IMR-90 (cell line): ENCODE measurements around the gene MSI1. TPM values are rescaled to one million over a fixed set of nuclear protein-coding genes. Genes with fewer than 3 reads are reported as not detected.

Source experiments
- ATAC-seq: fragments of 200-7000 bp; cut with Tn5 transposase; 2 replicates; pipeline ENCODE4 v1.9.1; 2020; ENCODE audit warnings: low read depth, mild to moderate bottlenecking, moderate library complexity
- BruUV-seq: library from RNA; stranded (reverse); fragments of 400-500 nt; replicated peaks from 2 replicates; lab custom pipeline; 2021; lab: Mats Ljungman, UMichigan
- CTCF ChIA-PET: fragments of 300-600 bp; formaldehyde crosslinking; extraction: SDS; loops from one replicate; lab custom pipeline; 2021; ENCODE audit warnings: antibody characterized with exemption; lab: Yijun Ruan, JAX
- POLR2A ChIA-PET: fragments of 300-600 bp; sonication (Branson Sonifier 250); formaldehyde crosslinking; loops from one replicate; lab custom pipeline; 2022; ENCODE audit warnings: antibody characterized with exemption; ENCODE audit not compliant: unreplicated experiment; lab: Charles Lee
- DNase-seq: peaks from one replicate; pipeline ENCODE4 v3.0.0; 2013
- H2AFZ ChIP-seq: replicated peaks from 2 replicates; pipeline ENCODE3; 2013; ENCODE audit warnings: low read length, mild to moderate bottlenecking; ENCODE audit not compliant: poor library complexity
- H2AK5ac ChIP-seq: 2 replicates; pipeline ENCODE4 v1.6.1; 2013; ENCODE audit warnings: low read depth, low read length, inconsistent platforms
- H2AK9ac ChIP-seq: replicated peaks from 2 replicates; pipeline ENCODE3; 2013; ENCODE audit warnings: mild to moderate bottlenecking, low read depth, low read length, moderate library complexity; ENCODE audit not compliant: poor library complexity
- H2BK120ac ChIP-seq: 2 replicates; pipeline ENCODE4 v1.6.1; 2013; ENCODE audit warnings: low read depth, low read length, inconsistent platforms
- H2BK15ac ChIP-seq: 3 replicates; pipeline ENCODE4 v1.6.1; 2013; ENCODE audit warnings: low read depth, low read length, inconsistent platforms
- H2BK20ac ChIP-seq: 2 replicates; pipeline ENCODE4 v1.6.1; 2013; ENCODE audit warnings: low read depth, mild to moderate bottlenecking, inconsistent platforms, low read length, moderate library complexity
- H2BK5ac ChIP-seq: 2 replicates; pipeline ENCODE4 v1.6.1; 2013; ENCODE audit warnings: mild to moderate bottlenecking, low read depth, low read length, inconsistent platforms; ENCODE audit not compliant: poor library complexity, severe bottlenecking
- H3K14ac ChIP-seq: replicated peaks from 2 replicates; pipeline ENCODE4 v1.6.1; 2013; ENCODE audit warnings: low read depth, low read length, inconsistent platforms
- H3K18ac ChIP-seq: 2 replicates; pipeline ENCODE4 v1.6.1; 2013; ENCODE audit warnings: low read depth, low read length, control low read depth
- H3K23ac ChIP-seq: 2 replicates; pipeline ENCODE4 v1.6.1; 2013; ENCODE audit warnings: low read depth, low read length, inconsistent platforms
- H3K27ac ChIP-seq: 2 replicates; pipeline ENCODE4 v1.5.1; 2013; ENCODE audit warnings: mild to moderate bottlenecking, control low read depth, low read length; ENCODE audit not compliant: insufficient read depth
- H3K27me3 ChIP-seq: 2 replicates; pipeline ENCODE4 v1.6.1; 2013; ENCODE audit warnings: low read length; ENCODE audit not compliant: control insufficient read depth, insufficient read depth
- H3K36me3 ChIP-seq: 2 replicates; pipeline ENCODE4 v1.6.1; 2013; ENCODE audit warnings: low read length, mixed read lengths; ENCODE audit not compliant: control insufficient read depth, insufficient read depth
- H3K4ac ChIP-seq: 2 replicates; pipeline ENCODE4 v1.6.1; 2013; ENCODE audit warnings: low read depth, low read length, inconsistent platforms
- H3K4me1 ChIP-seq: 2 replicates; pipeline ENCODE4 v1.6.1; 2013; ENCODE audit warnings: low read length, mixed read lengths; ENCODE audit not compliant: control insufficient read depth, insufficient read depth
- H3K4me2 ChIP-seq: 2 replicates; pipeline ENCODE4 v1.6.1; 2013; ENCODE audit warnings: low read depth, mild to moderate bottlenecking, control low read depth, low read length, moderate library complexity
- H3K4me3 ChIP-seq: 2 replicates; pipeline ENCODE4 v1.5.1; 2013; ENCODE audit warnings: low read depth, mild to moderate bottlenecking, control low read depth, low read length, moderate library complexity; ENCODE audit not compliant: insufficient read depth
- H3K56ac ChIP-seq: 2 replicates; pipeline ENCODE4 v1.6.1; 2013; ENCODE audit warnings: low read length, inconsistent platforms; ENCODE audit not compliant: insufficient read depth; ENCODE audit errors: extremely low read depth
- H3K79me1 ChIP-seq, 2 experiments: 2 replicates each; pipeline ENCODE4 v1.6.1; 2013; ENCODE audit warnings: low read length in 2 of 2, inconsistent platforms in 1 of 2, low read depth in 1 of 2
- H3K9ac ChIP-seq: 2 replicates; pipeline ENCODE4 v1.6.1; 2013; ENCODE audit warnings: low read depth, low read length, control low read depth
- H3K9me1 ChIP-seq: 2 replicates; pipeline ENCODE4 v1.6.1; 2013; ENCODE audit warnings: low read length, inconsistent platforms; ENCODE audit not compliant: insufficient read depth
- H3K9me3 ChIP-seq: 2 replicates; pipeline ENCODE4 v1.6.1; 2013; ENCODE audit warnings: low read length; ENCODE audit not compliant: control insufficient read depth, insufficient read depth
- H4K20me1 ChIP-seq: 2 replicates; pipeline ENCODE4 v1.6.1; 2013; ENCODE audit warnings: low read length, inconsistent platforms; ENCODE audit not compliant: insufficient read depth
- H4K5ac ChIP-seq: 2 replicates; pipeline ENCODE4 v1.6.1; 2013; ENCODE audit warnings: mild to moderate bottlenecking, low read depth, low read length, control low read depth
- H4K8ac ChIP-seq, 2 experiments: 2 replicates each; pipeline ENCODE4 v1.6.1; 2013; ENCODE audit warnings: low read depth in 2 of 2, low read length in 2 of 2, control low read depth in 1 of 2, inconsistent platforms in 1 of 2
- H4K91ac ChIP-seq: 2 replicates; pipeline ENCODE4 v1.6.1; 2013; ENCODE audit warnings: low read depth, low read length, inconsistent platforms; ENCODE audit not compliant: insufficient read depth
- CTCF ChIP-seq: conservative IDR thresholded peaks from 2 replicates; pipeline ENCODE4 v1.5.1; 2012; ENCODE audit warnings: mild to moderate bottlenecking, low read depth, low read length, improper control_type of control experiment
- ELK1 ChIP-seq: fragments of 150-350 bp; IDR thresholded peaks from 2 replicates; pipeline ENCODE4 v1.6.1; 2016; ENCODE audit warnings: low read depth, mild to moderate bottlenecking, low read length, moderate library complexity, borderline replicate concordance
- FOS ChIP-seq: fragments of 150-350 bp; IDR thresholded peaks from 2 replicates; pipeline ENCODE4 v1.6.1; 2016; ENCODE audit warnings: low read depth, low read length
- MAFK ChIP-seq: IDR thresholded peaks from 2 replicates; pipeline ENCODE4 v1.6.1; 2012; ENCODE audit warnings: low read depth, low read length, improper control_type of control experiment
- NFE2L2 ChIP-seq: fragments of 150-350 bp; IDR thresholded peaks from 2 replicates; pipeline ENCODE4 v1.6.1; 2016; ENCODE audit warnings: low read depth, mild to moderate bottlenecking, low read length
- RAD21 ChIP-seq: IDR thresholded peaks from 2 replicates; pipeline ENCODE4 v1.6.1; 2012; ENCODE audit warnings: low read length, improper control_type of control experiment
- RFX5 ChIP-seq: IDR thresholded peaks from 2 replicates; pipeline ENCODE4 v1.8.0; 2012; ENCODE audit warnings: low read depth, mild to moderate bottlenecking, low read length, moderate library complexity
- USF2 ChIP-seq: fragments of 150-350 bp; IDR thresholded peaks from 2 replicates; pipeline ENCODE4 v1.6.1; 2017; ENCODE audit warnings: mild to moderate bottlenecking, antibody characterized with exemption, low read length, low read depth
- WGBS, 2 experiments: methylation state at CpG; one replicate each; pipeline versions ENCODE4 v1.1.5 to v1.1.7; 2013; ENCODE audit warnings: missing lambda C conversion rate in 2 of 2; ENCODE audit not compliant: insufficient read length in 1 of 2; ENCODE audit errors: extremely low coverage in 2 of 2; 5-methylcytosine and 5-hydroxymethylcytosine counted together
- dilution Hi-C: fragments of 300-500 bp; cut with HindIII; formaldehyde crosslinking; loops from one replicate; pipeline ENCODE4 v1.14.3; 2018; ENCODE audit warnings: low sequenced_read_pairs; ENCODE audit not compliant: unreplicated experiment
- in situ Hi-C: fragments of 300-500 bp; cut with MboI; formaldehyde crosslinking; loops from 3 replicates; pipeline ENCODE4 v1.14.3; 2019; ENCODE audit warnings: low sequenced_read_pairs, inconsistent platforms, mixed read lengths
- intact Hi-C: fragments of 100-400 bp; cut with micrococcal nuclease; formaldehyde crosslinking; loops from 2 replicates; pipeline ENCODE4 v1.10.0; 2022
- polyA plus RNA-seq, 3 experiments: library from polyadenylated mRNA; depleted of rRNA; stranded (reverse); fragments of >200 nt; gene quantifications; 2 replicates each; pipeline ENCODE4 v1.2.3, GENCODE V29; 2012; ENCODE audit warnings: low replicate concordance in 1 of 3
- total RNA-seq: library from RNA; depleted of rRNA; stranded (reverse); fragments of >200 nt; gene quantifications from 2 replicates; pipeline ENCODE4 v1.2.3, GENCODE V29; 2012

The MSI1 gene
- total and polyA plus RNA-seq, 2 of the 4 experiments (the other 2 are of a cell fraction) = not detected

- H3K9me1 ChIP-seq = 0 out of 2 replicates have a peak, but pooled peaks cover 3% of the 10 kb centered on the region
- H4K5ac ChIP-seq = no peak overlapping the region
- no peak overlapping the region for H3K4me2 ChIP-seq
- H4K8ac ChIP-seq = no peak overlapping the region
- WGBS, 2 experiments = 90% methylated on average over 2 of the region's 4 CpGs; no CpG with 5 or more reads in 1 of the 2 experiments
- peaks cover 18% of the 10 kb centered on the region for H3K27me3 ChIP-seq
- no peak overlapping the region for H3K4ac ChIP-seq
- BruUV-seq = no TSS peak
- ATAC-seq = no peak
- H3K23ac ChIP-seq = no peak overlapping the region
- CTCF ChIA-PET = interaction anchor here (0.5 to 1.2 kb wide), 2 partner anchors 76 to 108 kb away, joined by 3 to 5 read pairs; no protein-coding TSS in a partner anchor
- H2AFZ ChIP-seq = no peak overlapping the region
- no peak overlapping the region for H2BK15ac ChIP-seq
- dilution Hi-C loops (no loop called here), in situ Hi-C loops (no loop called here), intact Hi-C loops (no loop called here)
- H3K27ac ChIP-seq = no peak overlapping the region
- no peak for DNase-seq
- peak overlapping the region; percentile 52 for H2AK9ac ChIP-seq
- no peaks in the 10 kb centered on the region for H3K9me3 ChIP-seq
- H2BK120ac ChIP-seq = no peak overlapping the region
- H3K18ac ChIP-seq = no peak overlapping the region
- no peak overlapping the region for H3K9ac ChIP-seq
- POLR2A ChIA-PET = interaction anchor here (0.6 kb wide), 1 partner anchor 143 kb away, joined by 6 read pairs; no protein-coding TSS in a partner anchor
- no peaks in the 10 kb centered on the region for H4K20me1 ChIP-seq
- no peak overlapping the region for H4K91ac ChIP-seq
- H3K56ac ChIP-seq = no peak overlapping the region
- no peak overlapping the region for H2BK20ac ChIP-seq
- TF ChIP-seq CTCF (no peak), RAD21 (no peak), USF2 (no peak), FOS (no peak), NFE2L2 (no peak), MAFK (no peak), ELK1 (no peak), RFX5 (no peak)
- no peak overlapping the region for H3K4me3 ChIP-seq
- H3K14ac ChIP-seq = no peak overlapping the region
- no peak overlapping the region for H2BK5ac ChIP-seq
- H3K36me3 ChIP-seq = no peaks in the 10 kb centered on the region
- H3K79me1 ChIP-seq = no peaks in the 10 kb centered on the region
- no peak overlapping the region for H2AK5ac ChIP-seq
- H3K4me1 ChIP-seq = no peaks in the 10 kb centered on the region
Measured at GRCh38 chr12:120353556-120354317, 15.2 kb downstream of the MSI1 start.
